Heart left ventricle (tissue), 16 donors: ENCODE data around the gene ANO2. TPM values are rescaled to one million over a fixed set of nuclear protein-coding genes. Genes with fewer than 3 reads are reported as not detected.

Experiments
- ATAC-seq, 4 donors: fragments of 200-7000 bp; cut with Tn5 transposase; one replicate each; pipeline ENCODE4 v1.9.1; 2020 to 2022; ENCODE audit warnings: moderate library complexity in 4 of 4, mild to moderate bottlenecking in 3 of 4, moderate number of reproducible peaks in 1 of 4
- DNase-seq, 5 donors: peaks; one replicate each; pipeline ENCODE4 v3.0.0-alpha.2; 2020
- H3K27ac ChIP-seq, 12 donors: fragments of 200-600 bp; sonication (generic) in 4 of 12; one replicate each; pipeline versions ENCODE4 v1.5.0 to v1.8.0; 2016 to 2022; ENCODE audit warnings: mild to moderate bottlenecking in 2 of 12
- H3K27me3 ChIP-seq, 9 donors: fragments of 200-600 bp; sonication (generic) in 2 of 9; one replicate each; pipeline versions ENCODE4 v1.5.1 to v1.8.0; 2016 to 2022; ENCODE audit warnings: mild to moderate bottlenecking in 3 of 9
- H3K36me3 ChIP-seq, 9 donors: fragments of 200-600 bp; sonication (generic) in 2 of 9; one replicate each; pipeline versions ENCODE4 v1.5.0 to v1.8.0; 2018 to 2022; ENCODE audit warnings: mild to moderate bottlenecking in 2 of 9
- H3K4me1 ChIP-seq, 12 donors: fragments of 200-600 bp; sonication (generic) in 4 of 12; one replicate each; pipeline versions ENCODE4 v1.5.0 to v1.8.0; 2016 to 2022; ENCODE audit warnings: mild to moderate bottlenecking in 3 of 12
- H3K4me3 ChIP-seq, 12 donors: fragments of 200-600 bp; sonication (generic) in 4 of 12; one replicate each; pipeline versions ENCODE4 v1.5.0 to v1.8.0; 2017 to 2022; ENCODE audit warnings: mild to moderate bottlenecking in 9 of 12, moderate library complexity in 4 of 12
- H3K9me3 ChIP-seq, 12 donors: fragments of 200-600 bp; sonication (generic) in 4 of 12; one replicate each; pipeline versions ENCODE4 v1.5.0 to v1.8.0; 2016 to 2022; ENCODE audit warnings: mild to moderate bottlenecking in 1 of 12
- CTCF ChIP-seq, 12 donors: fragments of 200-600 bp; sonication (generic) in 4 of 12; IDR thresholded peaks; one replicate each; pipeline versions ENCODE4 v1.5.0 to v1.8.0; 2018 to 2022; ENCODE audit warnings: antibody characterized with exemption in 12 of 12, mild to moderate bottlenecking in 5 of 12
- POLR2A ChIP-seq, 2 donors: fragments of 450-650 bp; IDR thresholded peaks; one replicate each; pipeline ENCODE4 v1.6.1; 2017; ENCODE audit warnings: antibody characterized with exemption in 2 of 2, mild to moderate bottlenecking in 2 of 2, moderate library complexity in 2 of 2
- WGBS, 4 donors: extraction: QIAGEN DNeasy Blood & Tissue Kit in 2 of 4; methylation state at CpG; one replicate each; pipeline versions ENCODE4 v1.1.5 to v1.1.7; 2013 to 2018; 5-methylcytosine and 5-hydroxymethylcytosine counted together
- intact Hi-C, 10 donors: fragments of 100-400 bp; cut with DNase I; formaldehyde crosslinking; loops; one replicate each; pipeline versions ENCODE4 v1.11.1 to v1.14.2; 2022
- polyA plus RNA-seq, 2 donors: library from polyadenylated mRNA; stranded (reverse); fragments of 200-250 nt; gene quantifications; one replicate each; pipeline ENCODE4 v1.2.3, GENCODE V29; 2013
- total RNA-seq, 9 donors: library from RNA; depleted of rRNA in 2 of 9; stranded (reverse); fragments of >200 nt in 2 of 9; fragmentation: NEBNext Ultra II Directional in 3 of 9; extraction: Animal tissue kit (Norgen Biotek cat#: 25700) in 3 of 9; gene quantifications; one replicate each; pipeline versions ENCODE4 v1.1.0 to v1.2.4, GENCODE V29; 2016 to 2023
- donor health status: ischemic (EF 13 %, LVEDD 7.1; RV severe dilation, severe dysfunction).
- donor health status: healthy with polysubstance abuse.
- donor health status: DM: no; HTN: yes; CAD: no.
- donor health status: DM: no; HTN: no; CAD: no.
- donor health status: ischemic (EF 25% LVEDD 6.9; RV normal size, moderate dysfunction).
- donor health status: ischemic (EF 25% LVEDD 5.7; RV mildly dilated, moderate dysfunction).
- donor health status: healthy.
- donor health status: DM: yes; HTN: yes; CAD: no.
- donor health status: ischemic (EF 35%, LVEDD 5.7; RV mildly dilated, moderate dysfunction).
- donor health status: nonischemic (EF 11% LVEDD 7.7; RV severe dilation, severe dysfunction).
- donor health status: DM: yes; HTN: yes; CAD: no.
- donor health status: PGD.
- donor health status: ischemic (EF 29% LVEDD 5.4; RV normal size, mild dysfunction).
- donor health status: nonischemic (EF 23%, LVEDD 6.1; RV moderate dilation, normal function).

Gene ANO2
- total and polyA plus RNA-seq, 11 donors: 3.4 to 19.4 (median 9.4) TPM

GRCh38 chr12:5952031-5952430 lies 7.0 kb upstream of the ANO2 start:
- H3K27ac ChIP-seq: no peak overlapping the region
- no peaks in the 10 kb centered on the region for H3K9me3 ChIP-seq
- H3K27me3 ChIP-seq: peaks cover 0 to 10% (median 0%) of the 10 kb centered on the region in 9 donors
- 88 to 96% (median 93%) methylated on average over 3 of the region's 3 CpGs for WGBS, 4 donors
- ATAC-seq: no peak
- H3K4me1 ChIP-seq: no peaks in the 10 kb centered on the region
- DNase-seq: no peak
- no peak for TF ChIP-seq CTCF (IDR thresholded peaks at IDR 0.05)
- no peak for TF ChIP-seq POLR2A (IDR thresholded peaks at IDR 0.05)
- H3K4me3 ChIP-seq: no peak overlapping the region
- intact Hi-C loops: no loop called here
- H3K36me3 ChIP-seq: peaks cover 0 to 94% (median 40%) of the 10 kb centered on the region in 9 donors

GRCh38 chr12:5948696-5949095 lies 3.6 kb upstream of the ANO2 start:
- TF ChIP-seq CTCF (IDR thresholded peaks at IDR 0.05) (no peak), POLR2A (IDR thresholded peaks at IDR 0.05) (no peak)
- intact Hi-C loops: no loop called here
- DNase-seq: no peak
- Histone ChIP-seq H3K36me3 (peaks cover 0 to 94% (median 43%) of the 10 kb centered on the region in 9 donors), H3K4me3 (no peak overlapping the region), H3K4me1 (peaks cover 0 to 15% (median 4%) of the 10 kb centered on the region in 12 donors), H3K9me3 (no peaks in the 10 kb centered on the region), H3K27ac (no peak overlapping the region), H3K27me3 (peaks cover 9 to 36% (median 19%) of the 10 kb centered on the region in 9 donors)
- ATAC-seq: no peak
- WGBS, 4 donors: 69 to 87% (median 82%) methylated on average over 3 of the region's 3 CpGs

GRCh38 chr12:5947006-5947405 lies 1.9 kb upstream of the ANO2 start:
- TF ChIP-seq POLR2A (IDR thresholded peaks at IDR 0.05): no peak
- no peak for TF ChIP-seq CTCF (IDR thresholded peaks at IDR 0.05)
- Histone ChIP-seq H3K9me3 (no peaks in the 10 kb centered on the region), H3K27ac (no peak overlapping the region), H3K4me1 (peaks cover 0 to 15% (median 4%) of the 10 kb centered on the region in 12 donors), H3K27me3 (peaks cover 9 to 36% (median 19%) of the 10 kb centered on the region in 9 donors), H3K4me3 (no peak overlapping the region), H3K36me3 (peaks cover 0 to 78% (median 34%) of the 10 kb centered on the region in 9 donors)
- no peak for DNase-seq
- WGBS, 4 donors: 63 to 84% (median 79%) methylated on average over 1 of the region's 1 CpG
- no peak for ATAC-seq
- intact Hi-C loops: no loop called here

- Histone ChIP-seq H3K4me3 (no peak overlapping the region), H3K9me3 (no peaks in the 10 kb centered on the region), H3K36me3 (peaks cover 0 to 72% (median 28%) of the 10 kb centered on the region in 9 donors), H3K27me3 (peaks cover 9 to 36% (median 19%) of the 10 kb centered on the region in 9 donors), H3K4me1 (peaks cover 0 to 15% (median 4%) of the 10 kb centered on the region in 12 donors), H3K27ac (no peak overlapping the region)
- intact Hi-C loops: no loop called here
- TF ChIP-seq POLR2A (IDR thresholded peaks at IDR 0.05): no peak
- TF ChIP-seq CTCF (IDR thresholded peaks at IDR 0.05): no peak
- no peak for ATAC-seq
- DNase-seq: no peak
- WGBS, 4 donors: 83 to 90% (median 85%) methylated on average over 2 of the region's 2 CpGs
Measured at GRCh38 chr12:5946388-5946787, 1.3 kb upstream of the ANO2 start.
